ENCODE results near the gene ABCG5. TPM values are rescaled to one million over a fixed set of nuclear protein-coding genes. Genes with fewer than 3 reads are reported as not detected.
A peak's percentile ranks its signal among the peaks of the same experiment; 100 is the strongest.

The ABCG5 gene
- not detected in 2 replicates for total RNA-seq (2014; rRNA removed; shearing (Covaris generic))

DNA sequence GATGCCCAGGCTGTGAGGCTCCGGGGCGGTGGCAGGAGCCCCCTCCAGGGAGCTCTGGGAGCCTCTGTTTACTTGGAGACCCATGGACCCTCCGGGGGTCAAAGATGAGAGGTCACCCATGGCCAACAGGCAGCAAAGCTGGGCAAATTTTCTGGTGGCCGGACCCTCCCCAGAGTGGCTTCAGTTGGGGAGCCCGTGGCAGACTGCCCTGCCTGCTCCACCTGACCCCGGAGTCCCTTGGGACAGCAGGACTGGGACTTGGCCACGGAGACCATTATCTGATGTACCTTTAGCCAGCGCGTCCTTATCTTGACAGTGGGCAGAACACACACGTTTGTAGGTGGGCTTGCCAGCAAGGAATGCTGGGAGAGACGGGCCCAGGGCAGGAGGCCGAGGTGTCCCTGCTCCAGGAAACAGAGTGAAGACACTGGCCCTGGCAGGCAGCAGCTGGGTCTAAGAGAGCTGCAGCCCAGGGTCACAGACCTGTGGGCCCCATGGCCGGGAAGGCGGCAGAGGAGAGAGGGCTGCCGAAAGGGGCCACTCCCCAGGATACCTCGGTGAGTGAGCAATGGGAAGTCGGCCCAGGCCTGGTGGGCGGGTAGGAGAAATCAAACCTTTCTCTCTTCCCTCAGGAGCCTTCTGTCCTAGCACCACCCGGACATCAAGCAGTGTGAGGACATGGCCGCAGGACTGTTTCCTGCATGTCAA, at the start of gene ABCG5, which contains the start of gene ABCG8:
TSS of gene ABCG5 (minus strand) at position 280 of the 708 bp plus-strand sequence. CDS start at position 120, 160 bp downstream.
TSS of gene ABCG8 (plus strand) at position 412 of the 708 bp plus-strand sequence. CDS start at position 495, 83 bp downstream.
- DNase-seq (ENCODE audit: low read depth): no peak

DNA sequence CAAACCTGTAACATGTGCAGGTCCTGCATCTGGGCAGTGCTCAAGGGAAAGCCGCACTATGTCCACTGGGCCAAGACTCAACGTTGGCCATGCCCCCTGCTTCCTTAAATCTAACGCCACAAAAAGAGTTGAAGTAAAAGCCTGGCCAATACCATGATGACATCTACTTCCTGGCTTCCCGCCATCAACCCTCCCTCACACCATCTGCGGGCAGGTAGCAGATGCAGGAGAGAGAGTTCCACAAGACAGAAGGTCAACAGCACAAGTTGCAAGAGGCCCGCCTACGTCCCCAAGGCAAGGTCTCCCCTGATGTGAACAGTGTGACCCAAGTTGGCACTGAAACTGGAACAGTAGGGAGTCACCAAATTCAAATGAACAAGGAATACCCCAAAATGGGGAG, 48.5 kb upstream of the ABCG5 start:
- DNase-seq (ENCODE audit: low read depth): no peak

DNA sequence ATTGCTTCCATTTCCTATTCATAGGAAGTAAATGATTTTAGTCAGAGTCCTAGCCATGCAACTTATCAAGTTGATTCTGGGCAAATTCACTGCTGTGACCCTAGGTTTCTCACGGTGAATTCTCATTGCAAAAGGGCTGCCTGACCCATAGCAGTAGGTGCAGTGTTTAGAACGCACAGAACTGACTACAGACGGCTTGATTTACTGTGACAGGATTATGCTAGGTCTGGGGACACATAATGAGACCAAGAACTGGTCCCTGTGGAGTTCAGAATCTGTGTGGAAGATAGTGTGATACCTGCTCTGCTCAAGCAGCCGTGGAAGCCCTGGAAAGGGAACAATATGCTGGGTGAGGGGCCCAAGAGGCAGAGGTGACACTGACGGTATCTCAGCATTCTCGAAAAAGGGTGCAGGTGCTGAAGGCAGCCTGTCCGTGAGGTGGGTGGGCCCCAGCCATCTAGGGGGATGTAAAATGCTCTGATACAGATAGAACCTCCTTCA, 46.5 kb upstream of the ABCG5 start:
- DNase-seq (ENCODE audit: low read depth): no peak

DNA sequence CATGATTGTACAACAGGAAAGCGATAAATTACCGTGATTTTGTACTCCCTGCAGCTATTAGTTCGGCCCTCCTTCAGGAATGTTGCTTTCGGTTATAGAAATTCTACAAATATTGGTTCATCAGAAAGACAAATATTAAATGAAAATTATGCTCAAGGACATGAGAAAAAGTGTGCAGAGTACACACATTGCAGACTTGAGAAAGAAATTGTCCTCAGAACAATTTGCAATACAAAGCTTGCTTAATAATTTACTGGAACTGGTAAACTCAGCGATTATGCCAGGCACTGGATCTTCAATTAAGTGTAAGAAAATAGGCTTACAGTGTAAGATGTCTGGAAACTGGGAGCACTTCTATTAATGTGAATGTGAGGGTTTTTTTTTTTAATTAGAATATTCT, 46.0 kb upstream of the ABCG5 start:
- DNase-seq (ENCODE audit: low read depth): no peak

DNA sequence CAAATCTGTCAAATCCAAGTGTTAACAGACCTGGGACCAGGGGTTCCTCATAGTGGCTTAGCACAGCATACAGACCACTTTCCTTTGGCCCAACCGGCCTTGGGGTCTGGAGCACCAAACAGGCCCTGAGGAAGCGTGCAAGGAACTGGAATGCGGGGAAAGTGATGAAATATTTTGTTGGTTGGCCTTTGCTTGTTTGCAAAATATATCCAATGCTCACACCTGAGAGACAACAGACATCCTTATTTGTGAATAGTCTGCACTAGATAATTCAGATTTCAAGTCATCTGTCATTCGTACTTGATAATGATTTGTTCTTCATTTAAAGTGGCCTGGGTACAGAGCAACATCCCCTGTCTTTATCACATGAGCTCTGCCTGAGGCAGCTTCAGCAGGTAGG, 43.7 kb upstream of the ABCG5 start:
- DNase-seq (ENCODE audit: low read depth): no peak

DNA sequence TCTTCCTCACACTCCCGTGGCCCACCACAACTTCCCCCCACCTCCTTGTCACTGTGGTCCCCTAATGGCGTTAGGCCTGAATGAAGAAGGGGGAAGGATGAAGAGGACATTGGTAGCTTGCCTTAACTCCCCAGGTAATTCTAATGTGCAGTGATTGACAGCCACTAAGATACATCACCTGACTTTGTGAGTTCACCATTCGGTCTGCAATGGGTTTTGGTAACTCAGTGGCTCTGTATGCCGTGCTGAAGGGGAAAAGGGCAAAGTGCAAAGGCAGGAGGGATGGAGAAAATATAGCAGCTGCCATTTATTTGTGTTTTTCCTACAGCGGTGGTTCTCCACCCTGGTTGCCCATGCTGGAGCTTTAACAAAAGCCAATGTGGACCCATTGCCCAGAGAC, 42.3 kb upstream of the ABCG5 start:
- DNase-seq (ENCODE audit: low read depth): no peak

DNA sequence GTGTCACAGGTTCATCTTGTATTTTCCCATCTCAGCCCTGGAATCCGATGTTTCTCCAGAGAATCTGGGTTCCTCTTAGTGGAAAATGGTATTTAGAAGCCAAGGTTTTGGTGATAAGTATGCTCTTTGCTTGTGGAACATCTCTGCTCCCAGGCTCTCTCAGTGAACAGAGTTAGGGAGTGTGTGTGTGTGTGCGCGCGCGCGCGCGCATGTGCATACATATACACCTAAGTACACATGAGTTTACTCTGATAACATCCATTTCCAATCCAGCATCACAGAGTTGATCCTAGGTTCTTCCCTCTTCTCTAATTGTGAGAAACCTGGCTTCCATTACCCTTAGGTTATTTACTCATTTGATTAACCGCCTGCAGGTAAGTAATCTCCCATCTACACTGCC, 41.8 kb upstream of the ABCG5 start:
- no peak for DNase-seq (ENCODE audit: low read depth)

DNA sequence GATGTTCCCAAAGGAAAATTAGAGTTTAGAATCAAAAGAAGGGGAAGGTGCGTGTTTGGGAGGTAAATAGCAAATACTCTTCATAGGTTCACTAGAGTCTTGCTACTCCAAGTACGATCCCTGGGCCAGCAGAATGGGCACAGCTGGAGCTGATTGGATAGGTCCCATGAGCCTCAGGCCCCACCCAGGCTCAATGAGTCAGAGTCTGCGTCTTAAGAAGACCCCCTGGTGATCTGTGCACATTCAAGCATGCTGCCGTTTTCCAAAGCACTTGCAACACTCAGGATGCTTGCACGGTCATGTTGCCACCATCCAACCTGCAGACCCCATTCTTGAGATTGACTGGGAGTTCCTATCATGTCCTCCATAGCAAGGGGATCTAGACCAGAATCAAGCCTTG, 40.6 kb upstream of the ABCG5 start:
- no peak for DNase-seq (ENCODE audit: low read depth)

DNA sequence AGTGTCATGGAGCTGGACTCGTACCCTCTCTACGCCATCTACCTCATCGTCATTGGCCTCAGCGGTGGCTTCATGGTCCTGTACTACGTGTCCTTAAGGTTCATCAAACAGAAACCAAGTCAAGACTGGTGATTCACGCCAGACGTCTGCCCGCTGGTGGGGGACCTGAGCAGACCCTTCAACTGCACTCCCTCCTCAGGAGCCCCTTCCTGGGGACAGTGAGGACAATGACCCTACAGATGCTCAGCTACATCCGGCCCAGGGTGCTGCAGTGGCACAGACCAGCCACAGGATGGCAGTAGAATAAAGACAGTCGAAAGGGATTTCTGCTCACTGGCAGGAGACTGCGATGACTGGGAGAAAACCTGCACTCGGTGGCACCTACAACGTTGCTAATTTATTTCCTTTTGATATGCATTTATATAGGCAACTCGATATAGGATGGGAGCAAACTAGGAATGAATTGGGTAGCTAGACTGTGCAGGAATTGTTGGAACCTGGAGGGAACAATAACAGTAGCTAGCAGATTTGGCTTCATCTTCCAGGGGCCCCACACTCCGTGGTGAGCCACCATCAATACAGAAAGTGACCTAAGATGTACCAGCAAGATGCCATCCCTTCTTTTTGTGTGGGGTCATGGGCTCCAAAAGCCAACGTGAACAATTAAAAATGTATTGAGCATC, 39.3 kb upstream of the ABCG5 start:
- DNase-seq (ENCODE audit: low read depth): peak; percentile 39

DNA sequence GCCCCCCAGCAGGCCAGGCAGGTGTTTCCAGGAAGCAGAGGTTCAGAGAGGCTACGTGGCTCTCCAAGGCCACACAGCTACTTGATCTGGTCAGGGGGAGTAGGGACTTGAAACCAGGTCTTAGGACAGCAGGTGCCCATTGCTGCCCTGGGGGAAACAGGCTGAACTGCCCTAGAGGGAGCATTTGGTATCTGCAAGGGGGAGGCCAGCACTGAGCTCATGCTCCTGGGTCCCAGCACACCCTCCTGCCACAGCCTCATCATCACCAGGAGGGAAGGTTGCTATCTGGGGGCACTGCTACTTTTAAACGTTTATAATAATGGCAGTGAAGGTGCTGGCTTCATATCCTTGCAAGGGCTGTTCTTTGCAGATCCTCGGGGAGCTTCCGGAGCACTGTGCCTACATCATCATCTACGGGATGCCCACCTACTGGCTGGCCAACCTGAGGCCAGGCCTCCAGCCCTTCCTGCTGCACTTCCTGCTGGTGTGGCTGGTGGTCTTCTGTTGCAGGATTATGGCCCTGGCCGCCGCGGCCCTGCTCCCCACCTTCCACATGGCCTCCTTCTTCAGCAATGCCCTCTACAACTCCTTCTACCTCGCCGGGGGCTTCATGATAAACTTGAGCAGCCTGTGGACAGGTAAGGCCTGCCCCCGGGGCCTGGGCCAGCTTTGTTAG, 36.3 kb upstream of the ABCG5 start:
- DNase-seq (ENCODE audit: low read depth): no peak

DNA sequence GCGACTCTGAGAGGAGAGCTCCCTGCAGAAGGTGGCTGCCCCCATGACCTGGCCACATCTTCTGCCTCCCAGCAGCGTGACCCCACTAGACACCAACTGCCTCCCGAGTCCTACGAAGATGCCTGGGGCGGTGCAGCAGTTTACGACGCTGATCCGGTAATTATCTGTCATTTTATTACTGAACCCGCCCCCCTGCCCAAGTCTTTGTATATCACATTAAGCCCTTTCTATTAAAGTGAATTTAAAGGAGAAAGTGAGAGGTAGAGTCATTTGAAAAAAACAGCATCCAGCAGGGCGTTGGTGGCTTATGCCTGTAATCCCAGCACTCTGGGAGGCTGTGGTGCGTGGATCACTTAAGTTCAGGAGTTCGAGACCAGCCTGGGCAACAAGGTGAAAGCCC, 33.5 kb upstream of the ABCG5 start:
- DNase-seq (ENCODE audit: low read depth): no peak

DNA sequence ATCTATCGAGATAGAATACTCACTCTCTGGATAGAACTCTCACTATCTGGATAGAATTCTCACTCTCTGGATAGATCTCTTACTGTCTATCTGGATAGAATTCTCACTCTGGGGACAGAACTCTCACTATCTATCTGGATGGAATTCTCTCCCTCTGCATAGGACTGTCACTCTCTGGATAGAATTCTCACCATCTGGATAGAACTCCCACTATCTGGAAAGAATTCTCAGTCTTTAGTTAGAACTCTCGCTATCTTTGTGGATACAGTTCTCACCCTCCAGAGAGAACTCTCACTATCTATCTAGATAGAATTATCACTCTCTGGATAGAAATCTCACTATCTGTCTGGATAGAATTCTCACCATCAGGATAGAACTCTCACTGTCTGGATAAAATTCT, 16.7 kb upstream of the ABCG5 start:
- no peak for DNase-seq (ENCODE audit: low read depth)

DNA sequence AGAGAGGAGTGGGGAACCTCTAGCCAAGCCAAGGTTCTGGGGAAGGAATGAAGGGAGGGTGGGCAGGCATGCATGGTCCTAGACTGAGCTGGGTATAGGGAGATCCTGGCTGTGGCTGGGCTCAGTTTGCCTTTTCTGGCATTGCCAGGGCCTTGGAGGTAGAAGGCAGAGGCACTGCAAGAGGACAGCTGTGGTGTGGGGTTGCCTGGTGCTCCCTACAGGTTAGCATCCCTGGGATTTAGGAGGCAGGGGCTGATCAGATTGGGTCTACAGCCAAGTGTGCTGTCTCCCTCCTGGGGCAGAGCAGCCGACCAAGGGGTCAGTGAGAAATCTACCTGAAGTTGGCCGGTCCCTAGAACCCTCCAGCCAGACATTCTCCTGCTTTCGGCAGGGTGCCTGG, 16.0 kb upstream of the ABCG5 start:
- DNase-seq (ENCODE audit: low read depth): no peak

DNA sequence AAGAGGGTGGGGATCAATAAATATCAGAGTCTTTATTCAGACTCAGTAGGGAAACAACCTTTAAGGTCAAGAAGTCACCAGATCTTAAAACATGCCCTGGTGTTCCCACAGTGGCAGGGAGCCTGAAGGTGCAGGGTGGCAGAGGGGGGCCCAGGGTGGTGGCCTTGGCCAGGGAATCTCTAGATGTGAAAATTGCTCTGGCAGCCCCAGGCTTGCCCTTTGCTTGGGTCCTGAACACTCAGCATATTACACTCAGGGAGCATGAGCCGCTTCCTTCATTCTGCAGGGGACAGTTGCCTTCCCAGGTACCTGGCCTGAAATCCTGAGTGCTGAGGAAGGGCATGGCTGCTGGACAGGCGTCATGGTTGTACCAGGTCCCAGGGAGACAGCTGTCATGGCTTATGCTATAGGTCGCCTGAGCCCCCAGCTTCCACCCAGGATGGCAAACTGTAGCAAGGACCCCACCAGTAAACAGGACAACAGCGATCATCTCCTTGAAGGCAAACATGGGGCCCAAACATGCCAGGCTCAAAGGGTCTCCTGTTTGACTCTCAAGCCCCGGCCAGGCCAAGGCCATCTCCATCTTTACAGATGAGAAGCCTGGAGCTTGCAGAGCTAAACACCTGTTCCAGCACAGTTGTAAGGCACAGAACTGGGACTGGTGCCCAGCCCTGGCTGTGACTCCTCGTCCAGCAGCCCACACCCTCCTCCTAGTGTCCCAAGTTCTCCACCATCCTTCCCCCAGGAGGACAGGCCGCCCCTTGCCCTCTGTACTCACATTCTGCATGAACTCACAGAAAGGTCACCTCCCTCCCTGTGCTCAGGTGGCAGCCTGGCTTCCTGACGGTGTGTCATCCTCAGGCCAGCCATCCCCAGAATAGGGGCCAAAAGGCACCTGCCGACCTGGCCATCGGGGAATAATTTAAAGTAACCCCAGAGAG, 14.8 kb upstream of the ABCG5 start:
- no peak for DNase-seq (ENCODE audit: low read depth)

DNA sequence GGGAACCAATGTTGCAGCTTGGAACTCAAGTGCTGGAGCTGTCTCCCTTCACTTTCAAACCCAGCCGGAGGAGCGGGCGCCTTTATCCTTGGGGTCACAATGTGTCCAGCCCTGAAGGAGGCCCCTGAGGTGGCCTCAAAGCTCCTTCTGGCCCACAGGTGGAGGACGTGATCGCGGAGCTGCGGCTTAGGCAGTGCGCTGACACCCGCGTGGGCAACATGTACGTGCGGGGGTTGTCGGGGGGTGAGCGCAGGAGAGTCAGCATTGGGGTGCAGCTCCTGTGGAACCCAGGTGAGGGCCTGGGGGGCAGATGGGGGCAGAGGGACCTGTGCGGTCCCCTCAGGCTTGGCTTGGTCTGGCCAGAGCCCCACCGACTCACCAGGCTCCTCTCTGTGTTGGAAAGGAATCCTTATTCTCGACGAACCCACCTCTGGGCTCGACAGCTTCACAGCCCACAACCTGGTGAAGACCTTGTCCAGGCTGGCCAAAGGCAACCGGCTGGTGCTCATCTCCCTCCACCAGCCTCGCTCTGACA, 13.6 kb upstream of the ABCG5 start:
- DNase-seq (ENCODE audit: low read depth): no peak

DNA sequence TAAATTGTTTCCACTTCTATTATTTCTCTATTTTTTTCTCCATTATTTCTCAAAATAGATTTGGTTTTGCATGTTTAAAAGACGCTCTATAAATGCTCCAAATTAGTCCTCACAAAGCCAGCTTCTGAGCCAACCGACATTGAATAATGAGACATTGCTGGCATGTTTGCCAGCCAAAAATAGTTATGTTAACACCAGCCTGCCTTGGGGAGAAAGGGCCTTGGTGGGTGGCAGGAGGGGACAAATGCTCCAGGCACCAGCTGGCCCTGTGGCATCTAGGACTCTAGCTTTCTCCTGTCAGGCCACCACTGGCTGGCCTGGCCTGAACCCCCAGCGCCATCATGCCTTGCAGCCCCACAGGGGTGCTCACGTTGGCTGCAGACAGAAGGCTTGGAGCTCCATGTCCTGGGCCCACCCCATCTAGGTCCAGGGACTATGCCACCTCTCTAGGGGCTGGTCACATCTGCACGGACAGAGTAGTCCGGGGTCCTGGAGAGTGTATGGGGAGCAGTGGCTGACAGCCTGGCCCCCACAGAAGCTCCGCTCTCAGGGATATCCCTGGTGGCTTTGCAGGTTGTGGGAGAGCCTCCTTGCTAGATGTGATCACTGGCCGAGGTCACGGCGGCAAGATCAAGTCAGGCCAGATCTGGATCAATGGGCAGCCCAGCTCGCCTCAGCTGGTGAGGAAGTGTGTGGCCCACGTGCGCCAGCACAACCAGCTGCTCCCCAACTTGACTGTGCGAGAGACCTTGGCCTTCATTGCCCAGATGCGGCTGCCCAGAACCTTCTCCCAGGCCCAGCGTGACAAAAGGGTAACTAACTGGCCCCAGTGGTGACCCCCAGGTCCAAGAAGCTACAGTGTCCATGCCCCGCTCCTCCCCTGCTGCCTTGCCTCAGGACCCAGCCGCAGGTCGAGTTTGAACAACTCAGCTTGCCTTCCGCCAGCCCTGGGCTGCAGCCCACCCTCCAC, 12.7 kb upstream of the ABCG5 start:
- DNase-seq (ENCODE audit: low read depth): no peak

DNA sequence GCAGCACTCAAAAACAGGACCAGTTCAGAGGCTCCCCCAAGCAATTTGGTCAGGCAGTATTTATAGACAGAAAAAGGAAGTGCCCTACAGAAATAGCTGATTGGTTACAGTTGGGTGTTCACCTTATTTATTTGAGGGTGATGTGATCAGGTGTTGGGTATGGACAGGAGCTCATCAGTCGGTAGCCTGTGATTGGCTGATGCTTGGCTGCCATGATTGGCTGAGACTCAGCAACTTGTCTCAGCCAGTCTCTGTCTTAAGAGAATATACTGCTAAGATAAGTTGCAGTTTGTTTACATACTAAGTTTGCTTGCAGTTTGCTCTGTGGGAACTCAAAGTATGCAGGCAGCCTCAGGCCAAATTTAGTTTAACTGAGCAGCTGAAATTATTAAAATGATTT, 9.6 kb upstream of the ABCG5 start:
- peak; percentile 55 for DNase-seq (ENCODE audit: low read depth)

DNA sequence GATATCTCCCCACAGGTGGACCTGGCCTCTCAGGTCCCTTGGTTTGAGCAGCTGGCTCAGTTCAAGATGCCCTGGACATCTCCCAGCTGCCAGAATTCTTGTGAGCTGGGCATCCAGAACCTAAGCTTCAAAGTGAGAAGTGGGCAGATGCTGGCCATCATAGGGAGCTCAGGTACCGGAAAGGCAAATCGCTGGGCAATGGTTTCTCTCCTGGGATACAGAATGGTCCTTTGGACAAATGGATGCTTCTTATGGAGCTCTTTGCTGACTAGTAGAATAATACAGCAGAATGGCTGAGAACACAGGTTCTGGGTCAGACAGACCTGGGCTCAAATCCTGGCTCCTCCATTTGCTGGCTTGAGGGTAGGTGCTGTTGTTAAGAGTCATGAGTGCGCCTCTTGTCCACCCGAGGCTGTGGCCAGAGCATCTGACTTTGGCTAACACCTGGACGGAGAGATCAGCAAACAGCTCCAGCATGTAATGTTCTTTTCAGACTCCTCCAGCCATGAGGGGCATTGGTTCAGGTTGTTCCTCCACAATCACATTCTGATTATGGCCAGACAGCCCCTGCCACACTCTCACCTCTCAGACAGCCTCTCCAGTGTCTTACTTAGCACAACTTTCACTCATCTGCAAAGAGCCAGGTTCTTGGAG, 7.6 kb upstream of the ABCG5 start:
- no peak for DNase-seq (ENCODE audit: low read depth)

DNA sequence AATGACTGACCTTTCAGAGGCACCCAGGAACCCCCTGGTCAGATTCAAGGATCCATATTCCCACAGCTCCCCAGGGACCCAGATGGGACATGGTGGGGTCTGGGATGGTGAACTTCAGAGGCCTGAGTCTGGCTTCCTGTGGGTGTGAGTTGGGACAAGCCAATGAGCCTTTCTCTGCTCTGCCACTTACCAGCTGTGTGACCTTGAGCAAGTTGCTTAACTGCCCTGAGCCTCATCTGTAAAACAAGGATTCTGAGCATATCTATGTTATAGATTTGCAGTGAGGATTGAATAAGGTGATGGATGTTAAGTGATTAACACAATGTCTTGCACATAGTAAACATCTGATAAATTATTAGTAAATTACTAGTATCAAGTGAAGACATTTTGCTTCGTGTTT, 6.5 kb upstream of the ABCG5 start:
- no peak for DNase-seq (ENCODE audit: low read depth)

DNA sequence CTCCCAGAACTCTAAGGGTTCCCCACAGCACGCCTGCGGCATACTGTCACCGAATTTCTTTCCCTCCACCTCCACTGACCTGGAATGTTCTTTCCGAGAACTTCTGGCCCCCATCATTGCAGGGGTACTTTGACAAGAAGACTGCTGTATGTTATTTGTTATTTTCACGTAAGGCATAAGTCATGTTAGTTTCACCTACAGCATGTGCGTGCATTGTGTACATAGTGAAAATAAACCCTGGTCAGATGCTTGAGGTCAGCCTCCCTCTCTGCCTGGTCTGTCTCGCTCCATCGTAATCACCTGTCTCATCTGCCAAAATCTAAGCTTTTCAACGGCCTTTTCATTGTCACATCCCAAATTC, 4.2 kb upstream of the ABCG5 start:
- DNase-seq (ENCODE audit: low read depth): no peak
